Colonic mucosa (tissue), 4 donors: Measurements from ENCODE around the gene CA12. TPM values are rescaled to one million over a fixed set of nuclear protein-coding genes. Genes with fewer than 3 reads are reported as not detected.

Experiments
- DNase-seq: peaks from one replicate; pipeline ENCODE4 v3.0.0-alpha.2; 2020
- H3K27ac ChIP-seq: fragments of 200-600 bp; one replicate; pipeline ENCODE4 v1.8.0; 2021
- H3K27me3 ChIP-seq: fragments of 200-600 bp; one replicate; pipeline ENCODE4 v1.8.0; 2021
- H3K36me3 ChIP-seq: fragments of 200-600 bp; one replicate; pipeline ENCODE4 v1.8.0; 2021
- H3K4me1 ChIP-seq: fragments of 200-600 bp; one replicate; pipeline ENCODE4 v1.8.0; 2021; ENCODE audit warnings: mild to moderate bottlenecking
- H3K4me3 ChIP-seq: fragments of 200-600 bp; one replicate; pipeline ENCODE4 v1.8.0; 2021
- H3K9ac ChIP-seq, 2 donors: one replicate each; pipeline ENCODE4 v1.7.0; 2013; ENCODE audit warnings: control low read depth in 2 of 2, low read depth in 2 of 2, low read length in 2 of 2
- H3K9me3 ChIP-seq: fragments of 200-600 bp; one replicate; pipeline ENCODE4 v1.8.0; 2021
- CTCF ChIP-seq: fragments of 200-600 bp; IDR thresholded peaks from one replicate; pipeline ENCODE4 v1.8.0; 2022; ENCODE audit warnings: antibody characterized with exemption, mild to moderate bottlenecking
- intact Hi-C: fragments of 100-400 bp; cut with DNase I; formaldehyde crosslinking; loops from one replicate; pipeline ENCODE4 v1.14.1; 2022
- total RNA-seq, 2 donors: library from RNA; stranded (reverse); fragmentation: NEBNext Ultra II Directional in 1 of 2; extraction: Animal tissue kit (Norgen Biotek cat#: 25700) in 1 of 2; gene quantifications; one replicate each; pipeline ENCODE4 v1.2.1, GENCODE V29; 2021
- donor health status: healthy.
- donor health status: DM: no; HTN: no; CAD: no.
- donor health status: DM: no; HTN: no; CAD: no.

CA12 gene
- total RNA-seq, 2 donors from 2014 or later: 290 to 339 TPM

GRCh38 chr15:63308947-63309346, 72.7 kb downstream of the CA12 start:
- Histone ChIP-seq H3K4me3 (no peak overlapping the region), H3K36me3 (no peaks in the 10 kb centered on the region), H3K27me3 (no peaks in the 10 kb centered on the region), H3K9me3 (no peaks in the 10 kb centered on the region), H3K9ac (no peak overlapping the region), H3K27ac (no peak overlapping the region), H3K4me1 (no peaks in the 10 kb centered on the region)
- intact Hi-C loops: no loop called here
- no peak for DNase-seq
- TF ChIP-seq CTCF: no peak

GRCh38 chr15:63308491-63308890, 73.2 kb downstream of the CA12 start:
- no peak for TF ChIP-seq CTCF
- no peaks in the 10 kb centered on the region for H3K4me1 ChIP-seq
- no peak overlapping the region for H3K4me3 ChIP-seq
- DNase-seq: no peak
- H3K27me3 ChIP-seq: no peaks in the 10 kb centered on the region
- H3K27ac ChIP-seq: no peak overlapping the region
- no peak overlapping the region for H3K9ac ChIP-seq
- no peaks in the 10 kb centered on the region for H3K36me3 ChIP-seq
- H3K9me3 ChIP-seq: no peaks in the 10 kb centered on the region
- intact Hi-C loops: no loop called here

- no peak overlapping the region for H3K9ac ChIP-seq
- no peak for TF ChIP-seq CTCF
- no peaks in the 10 kb centered on the region for H3K4me1 ChIP-seq
- H3K27ac ChIP-seq: no peak overlapping the region
- no peaks in the 10 kb centered on the region for H3K9me3 ChIP-seq
- peaks cover 3% of the 10 kb centered on the region for H3K36me3 ChIP-seq
- no peak overlapping the region for H3K4me3 ChIP-seq
- intact Hi-C loops: no loop called here
- no peaks in the 10 kb centered on the region for H3K27me3 ChIP-seq
- no peak for DNase-seq
Measured at GRCh38 chr15:63306492-63307073, 75.1 kb downstream of the CA12 start.

GRCh38 chr15:63305260-63305659, 76.4 kb downstream of the CA12 start:
- peaks cover 3% of the 10 kb centered on the region for H3K36me3 ChIP-seq
- no peak overlapping the region for H3K27ac ChIP-seq
- no peaks in the 10 kb centered on the region for H3K27me3 ChIP-seq
- no peaks in the 10 kb centered on the region for H3K9me3 ChIP-seq
- no peak overlapping the region for H3K4me3 ChIP-seq
- no peaks in the 10 kb centered on the region for H3K4me1 ChIP-seq
- no peak for DNase-seq
- intact Hi-C loops: no loop called here
- no peak for TF ChIP-seq CTCF
- no peak overlapping the region for H3K9ac ChIP-seq

GRCh38 chr15:63301088-63301487, 80.6 kb downstream of the CA12 start:
- Histone ChIP-seq H3K4me3 (no peak overlapping the region), H3K9ac (no peak overlapping the region), H3K27me3 (no peaks in the 10 kb centered on the region), H3K4me1 (no peaks in the 10 kb centered on the region), H3K36me3 (peaks cover 3% of the 10 kb centered on the region), H3K9me3 (no peaks in the 10 kb centered on the region), H3K27ac (no peak overlapping the region)
- no peak for TF ChIP-seq CTCF
- no peak for DNase-seq
- intact Hi-C loops: no loop called here
